GM15510 (cell line): ENCODE data around the gene HYAL4.

Experiments used
- POLR2A ChIP-seq: IDR thresholded peaks from 3 replicates; pipeline ENCODE4 v1.6.1; 2011; ENCODE audit warnings: borderline replicate concordance; ENCODE audit not compliant: insufficient read length; ENCODE audit errors: extremely low read depth

Gene HYAL4

DNA sequence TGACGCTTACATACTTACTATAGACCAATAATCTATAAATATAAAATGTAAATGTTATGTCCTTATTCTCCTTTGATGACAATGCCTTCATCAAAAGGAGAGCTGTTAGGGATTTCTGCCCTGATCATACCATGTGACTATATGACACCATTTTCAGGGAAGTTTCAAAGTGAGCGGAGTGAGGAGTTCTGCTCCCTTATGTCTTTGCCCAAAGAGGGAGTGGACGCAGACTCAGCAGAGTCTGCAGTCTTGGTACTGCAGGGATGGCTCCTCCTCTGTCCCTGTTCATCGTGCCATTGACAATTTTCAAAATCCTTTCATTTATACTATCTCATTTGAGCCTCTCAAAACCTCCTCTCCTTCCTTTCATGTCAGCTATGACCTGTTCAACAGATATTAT, 27.9 kb downstream of the HYAL4 start:
- no peak for TF ChIP-seq POLR2A

DNA sequence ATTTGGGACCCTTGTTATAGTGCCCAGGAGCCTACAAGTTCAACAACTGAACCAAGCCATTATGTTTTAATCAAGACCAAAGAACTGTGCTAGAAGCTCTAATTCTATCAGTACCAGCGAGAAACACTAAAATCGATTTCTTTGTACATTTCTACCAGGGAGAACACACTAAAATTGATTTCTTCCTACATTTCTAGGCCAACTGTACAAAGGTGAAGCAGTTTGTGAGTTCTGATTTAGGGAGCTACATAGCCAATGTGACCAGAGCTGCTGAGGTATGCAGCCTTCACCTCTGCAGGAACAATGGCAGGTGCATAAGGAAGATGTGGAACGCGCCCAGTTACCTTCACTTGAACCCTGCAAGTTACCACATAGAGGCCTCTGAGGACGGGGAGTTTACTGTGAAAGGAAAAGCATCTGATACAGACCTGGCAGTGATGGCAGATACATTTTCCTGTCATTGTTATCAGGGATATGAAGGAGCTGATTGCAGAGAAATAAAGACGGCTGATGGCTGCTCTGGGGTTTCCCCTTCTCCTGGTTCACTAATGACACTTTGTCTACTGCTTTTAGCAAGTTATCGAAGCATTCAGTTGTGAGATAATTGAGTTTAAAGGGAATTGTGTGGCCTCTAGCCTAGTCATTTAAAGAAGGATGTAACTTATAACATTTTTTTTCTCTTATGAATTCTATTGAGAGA, 31.7 kb downstream of the HYAL4 start:
- TF ChIP-seq POLR2A: no peak

DNA sequence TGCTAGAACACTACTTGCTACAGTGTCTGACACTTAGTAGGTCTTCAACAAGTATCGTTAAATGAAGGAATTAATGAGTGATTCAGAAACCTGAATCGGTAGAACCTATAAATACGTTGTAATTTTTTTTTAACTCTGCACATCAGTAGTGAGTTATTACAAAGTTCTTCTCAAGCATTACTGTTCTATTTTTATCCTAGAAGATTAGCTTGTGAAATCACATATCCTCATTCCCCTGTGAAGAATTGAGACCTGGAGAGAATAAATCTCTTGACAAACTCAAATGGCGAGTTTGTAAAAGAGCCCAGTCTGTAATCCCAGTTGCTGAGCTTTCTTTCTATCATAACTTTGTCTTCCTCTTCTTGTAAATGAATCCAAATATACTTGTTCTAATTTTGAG, 34.7 kb downstream of the HYAL4 start:
- no peak for TF ChIP-seq POLR2A

DNA sequence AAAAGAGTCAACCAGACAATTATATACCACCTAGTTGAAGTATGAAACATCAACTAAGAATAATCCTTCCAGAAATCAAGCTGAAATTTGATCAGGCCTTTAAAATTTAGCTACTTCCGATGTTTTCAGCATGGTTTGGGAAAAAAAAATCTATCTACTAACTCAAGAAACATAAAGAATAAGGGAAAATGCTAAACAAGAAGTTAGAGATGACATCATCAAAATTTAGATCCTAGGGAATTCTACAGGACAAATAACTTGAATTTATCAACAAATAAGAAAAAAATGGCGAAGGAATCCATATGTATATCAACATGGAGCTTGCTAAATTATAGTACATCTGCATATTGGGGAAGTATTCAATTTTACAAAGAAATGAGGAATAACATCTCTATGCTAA, 36.3 kb downstream of the HYAL4 start:
- TF ChIP-seq POLR2A: no peak

DNA sequence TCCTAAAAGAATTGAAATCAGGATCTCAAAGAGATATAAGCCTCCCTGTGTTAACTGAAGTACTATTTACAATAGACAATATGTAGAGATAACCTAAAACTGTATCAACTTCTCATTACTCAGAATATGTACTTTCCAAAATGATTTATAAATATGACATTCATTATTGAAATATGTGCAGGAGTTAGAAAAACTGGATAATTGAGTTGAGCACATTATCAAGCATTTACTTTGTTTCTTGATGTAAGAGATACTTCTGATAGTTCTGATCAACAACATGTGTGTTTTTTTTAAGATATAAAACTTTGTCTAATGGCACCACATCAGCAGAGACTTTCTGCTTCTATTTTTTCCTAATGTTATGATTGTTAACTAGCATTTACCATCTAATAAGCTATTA, 38.2 kb downstream of the HYAL4 start:
- no peak for TF ChIP-seq POLR2A

DNA sequence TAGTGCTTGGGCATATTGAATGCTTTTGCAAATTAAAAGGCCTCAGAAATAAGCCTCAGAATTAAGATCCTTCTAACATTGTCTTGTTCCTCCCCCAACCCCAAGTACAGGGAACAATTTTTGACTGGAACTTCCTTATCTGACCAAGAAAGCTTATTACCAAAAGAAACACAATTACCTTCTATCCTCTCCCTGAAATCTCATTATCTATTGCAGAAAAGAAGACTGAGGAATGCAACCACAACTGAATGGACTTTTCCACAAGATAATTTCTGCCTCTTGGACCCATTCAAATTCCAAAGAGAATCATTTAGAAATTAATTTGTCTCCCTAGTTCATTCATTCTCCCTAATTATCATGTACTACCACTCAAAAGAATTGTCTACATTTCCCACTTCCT, 43.2 kb downstream of the HYAL4 start:
- TF ChIP-seq POLR2A: no peak

DNA sequence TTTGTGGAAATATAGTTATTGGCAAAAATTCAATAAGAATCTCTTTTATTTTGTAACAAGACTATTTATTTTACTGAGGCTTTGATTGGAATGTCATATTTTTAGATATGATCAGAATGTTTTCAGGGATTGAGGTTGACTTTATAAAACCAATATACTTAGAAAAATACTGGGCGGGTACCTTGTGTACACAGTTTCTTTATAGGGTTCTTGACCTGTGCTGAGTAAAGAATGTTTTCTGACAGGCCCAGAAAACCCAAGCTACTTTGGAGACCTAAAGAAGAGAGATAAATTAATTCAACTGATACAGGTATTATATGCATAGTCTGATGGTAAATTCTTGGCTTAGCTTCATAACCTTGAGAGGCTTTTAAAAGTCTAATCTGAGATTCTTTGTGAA, 56.1 kb downstream of the HYAL4 start:
- no peak for TF ChIP-seq POLR2A

DNA sequence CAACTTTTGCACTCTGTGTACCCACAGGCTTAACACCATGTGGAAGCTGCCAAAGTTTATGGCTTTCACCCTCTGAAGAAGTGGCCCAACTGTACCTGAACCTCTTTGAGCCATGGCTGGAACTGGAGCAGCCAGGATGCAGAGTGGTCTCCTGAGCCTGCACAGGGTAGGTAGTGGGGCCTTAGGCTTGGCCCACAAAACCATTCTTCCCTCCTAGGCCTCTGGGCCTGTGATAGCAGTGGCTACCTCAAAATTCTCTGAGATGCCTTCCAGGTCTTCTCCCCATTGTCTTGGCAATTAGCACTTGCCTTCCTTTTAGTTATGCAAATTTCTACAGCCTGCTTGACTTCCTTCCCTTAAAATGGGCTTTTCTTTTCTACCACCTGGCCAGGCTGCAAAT, 60.7 kb downstream of the HYAL4 start:
- no peak for TF ChIP-seq POLR2A

DNA sequence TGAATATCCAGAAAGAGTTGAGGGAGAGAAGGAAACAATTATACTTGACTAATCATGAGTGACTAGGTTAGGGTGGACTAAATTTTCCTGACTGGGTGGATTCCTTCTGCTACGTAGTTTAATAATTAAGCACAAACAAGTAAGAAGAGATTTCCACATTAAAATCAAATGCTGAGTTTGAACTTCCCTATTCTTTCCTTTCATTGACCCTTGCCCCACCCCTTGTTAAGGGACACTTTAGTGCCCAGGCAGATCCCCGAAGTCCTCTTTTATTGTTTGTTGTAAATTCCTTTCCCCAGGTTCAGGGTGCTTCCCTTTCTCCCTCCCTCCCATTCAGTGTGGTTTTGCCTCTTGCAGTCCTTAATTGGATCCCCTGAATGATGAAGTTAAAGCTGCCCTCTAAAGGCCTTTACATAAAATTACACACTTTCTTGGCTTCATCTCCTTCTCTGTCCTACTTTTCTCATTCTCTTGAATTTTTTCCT, 71.3 kb downstream of the HYAL4 start:
- TF ChIP-seq POLR2A: no peak

DNA sequence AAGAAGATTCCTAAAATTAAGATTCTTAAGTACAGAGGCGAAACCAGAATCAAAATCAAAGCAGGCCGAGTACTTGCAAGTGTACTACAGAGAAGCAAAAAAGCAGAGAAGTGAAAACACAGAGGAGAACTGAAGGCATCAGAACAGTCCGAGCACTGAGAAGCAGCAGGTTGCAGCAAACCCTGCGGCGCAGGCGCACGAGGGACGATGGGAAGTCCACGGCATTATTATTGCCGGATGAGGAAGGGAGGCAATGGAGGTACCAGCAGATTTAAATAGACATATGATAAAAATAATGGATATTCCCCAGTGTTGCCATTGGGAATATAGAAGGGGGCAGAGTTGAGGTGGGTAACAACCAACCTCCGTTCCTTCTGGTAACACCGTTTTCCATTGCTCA, 72.9 kb downstream of the HYAL4 start:
- TF ChIP-seq POLR2A: no peak

DNA sequence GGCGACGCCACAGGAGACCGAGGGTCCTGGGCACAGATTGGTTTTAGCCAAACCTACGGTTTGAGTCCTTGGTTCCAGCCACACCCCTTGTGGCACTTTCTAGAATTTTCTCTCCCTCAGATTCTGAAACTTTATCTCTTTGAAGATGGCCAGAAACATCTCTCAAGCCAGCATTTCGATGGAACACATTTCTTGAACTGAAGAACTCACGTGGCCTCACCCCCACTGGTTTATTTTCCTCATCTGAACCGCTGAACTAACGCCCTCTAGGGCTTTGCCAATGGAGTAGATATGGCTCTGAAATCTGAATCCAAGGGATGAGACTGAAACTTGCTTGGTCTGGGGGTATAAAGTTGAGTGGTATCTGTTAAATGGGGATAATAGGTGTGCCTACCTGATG, 73.3 kb downstream of the HYAL4 start:
- TF ChIP-seq POLR2A: no peak

DNA sequence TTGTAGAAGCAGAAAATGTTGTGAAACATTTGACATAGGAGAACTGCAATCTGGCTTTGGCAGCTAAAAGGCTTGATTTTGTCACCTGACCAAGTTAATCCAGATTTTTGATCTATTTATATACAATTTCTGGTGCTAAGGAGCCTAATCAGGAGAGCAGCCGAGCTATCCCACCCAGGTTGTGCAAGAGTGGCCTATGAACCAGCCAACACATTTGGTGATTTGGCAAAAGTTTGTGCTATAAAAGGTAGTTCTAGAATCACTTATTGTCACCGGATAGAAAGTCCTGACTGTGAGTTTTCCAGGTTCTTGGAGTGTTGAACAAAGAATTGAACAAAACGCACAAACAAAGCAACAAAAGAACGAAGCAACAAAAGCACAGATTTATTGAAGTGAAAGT, 78.6 kb downstream of the HYAL4 start:
- TF ChIP-seq POLR2A: no peak

DNA sequence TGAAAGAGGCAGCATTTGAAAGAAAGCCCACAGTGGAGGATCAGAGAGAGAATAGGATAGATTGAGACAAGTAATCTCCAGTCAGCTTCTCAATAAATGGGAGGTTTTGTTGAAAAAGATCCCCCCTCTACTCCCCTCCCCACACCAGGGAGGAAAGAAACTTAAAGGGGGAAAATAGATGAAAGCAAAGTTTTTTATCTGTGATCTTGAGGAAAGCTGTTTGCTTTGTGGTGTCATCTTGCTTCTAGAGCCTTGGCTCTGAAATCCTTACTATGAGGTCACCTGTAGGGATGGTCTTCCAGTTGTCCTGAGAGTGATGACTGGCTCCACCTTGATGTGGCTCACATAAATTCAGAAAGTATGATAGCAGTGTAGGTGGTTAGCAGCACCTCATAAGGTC, 80.0 kb downstream of the HYAL4 start, which contains the start of gene SPAM1:
SPAM1 (plus strand) TSS at position 301 of the 400 bp plus-strand sequence. CDS start 28,330 bp downstream, outside the sequence.
- no peak for TF ChIP-seq POLR2A
